ENCODE measurements around the gene TEK.
"Not testable (repeated sequence)": the region's sequence is repeated elsewhere in the genome, so short reads cannot be mapped to it uniquely, and the experiment has no call there.

The TEK gene

DNA sequence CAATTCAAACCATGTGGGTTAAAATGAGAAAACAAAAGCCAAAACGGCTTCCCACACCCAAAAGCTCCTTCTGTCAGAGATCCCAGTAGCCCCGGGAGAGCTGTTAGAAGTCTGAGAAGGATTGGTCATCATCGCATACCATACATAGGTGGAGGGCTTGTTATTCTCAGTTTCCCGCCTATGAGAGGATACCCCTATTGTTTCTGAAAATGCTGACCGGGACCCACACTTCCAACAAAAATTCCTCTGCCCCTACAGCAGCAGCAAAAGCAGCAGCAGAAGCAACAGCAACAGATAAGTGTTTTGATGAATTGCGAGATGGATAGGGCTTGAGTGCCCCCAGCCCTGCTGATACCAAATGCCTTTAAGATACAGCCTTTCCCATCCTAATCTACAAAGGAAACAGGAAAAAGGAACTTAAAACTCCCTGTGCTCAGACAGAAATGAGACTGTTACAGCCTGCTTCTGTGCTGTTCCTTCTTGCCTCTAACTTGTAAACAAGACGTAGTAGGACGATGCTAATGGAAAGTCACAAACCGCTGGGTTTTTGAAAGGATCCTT is at the start of gene TEK:
TSS of gene TEK (plus strand) at position 245 of the 561 bp plus-strand sequence. CDS start 366 bp downstream, outside the sequence.
- no peak for DNase-seq (ENCODE audit: low spot score)

DNA sequence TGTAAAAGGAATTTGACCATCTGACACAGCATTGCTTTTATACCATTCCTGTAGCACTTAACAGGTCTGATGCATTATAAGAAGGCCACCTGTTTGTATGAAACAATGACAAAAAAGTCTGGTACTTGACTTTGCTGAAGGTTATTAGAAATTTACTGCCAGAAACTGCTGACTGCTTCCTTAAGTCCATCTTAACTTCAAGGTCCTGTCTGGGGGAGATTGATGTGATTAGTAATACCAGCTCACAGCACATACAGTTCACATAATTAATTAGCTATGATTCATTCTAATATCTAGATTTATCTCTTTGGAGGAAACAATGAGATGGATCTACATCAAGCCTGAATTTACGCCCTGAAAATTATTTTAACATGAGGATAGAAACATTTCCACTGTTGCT is 49.6 kb upstream of the TEK start:
- no peak for DNase-seq (ENCODE audit: low spot score)

DNA sequence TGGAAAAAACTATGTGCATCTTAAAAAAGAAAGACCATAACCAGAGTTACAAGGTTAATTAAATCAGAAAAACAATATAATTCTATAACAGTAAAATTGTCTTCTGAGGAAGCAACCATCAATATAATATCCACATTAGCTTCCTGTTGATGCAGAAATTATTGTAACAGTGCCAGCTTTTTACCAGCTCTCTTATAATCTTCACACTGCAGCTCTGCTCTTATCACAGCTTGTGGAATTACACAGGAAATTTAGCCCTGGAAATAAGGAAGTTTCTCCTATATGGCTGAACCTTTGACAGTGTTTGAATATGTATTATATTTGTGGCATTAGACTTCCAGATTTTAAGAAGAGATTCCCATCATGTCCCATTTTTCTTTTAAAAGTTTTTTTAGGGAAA is 49.1 kb upstream of the TEK start:
- DNase-seq (ENCODE audit: low spot score) = no peak

DNA sequence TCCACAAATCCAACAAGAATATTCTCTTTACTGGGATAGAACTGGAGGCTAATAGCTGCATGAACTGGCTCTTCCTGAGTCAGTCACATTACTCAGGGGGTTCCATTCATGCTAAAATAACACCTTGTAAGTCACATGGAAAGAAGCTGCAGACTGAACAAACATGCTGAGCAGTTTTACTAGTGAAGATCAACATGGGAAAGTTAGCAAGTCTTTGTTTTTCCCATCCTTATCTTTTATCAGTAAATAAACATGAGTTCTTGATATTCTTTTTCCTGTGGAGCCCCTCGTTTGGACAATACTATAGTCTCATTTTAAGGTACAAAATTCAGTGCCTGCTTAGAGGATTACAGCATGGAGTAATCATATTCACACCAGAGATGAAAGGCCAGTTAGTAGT is 43.7 kb upstream of the TEK start:
- DNase-seq (ENCODE audit: low spot score) = peak; percentile 10

DNA sequence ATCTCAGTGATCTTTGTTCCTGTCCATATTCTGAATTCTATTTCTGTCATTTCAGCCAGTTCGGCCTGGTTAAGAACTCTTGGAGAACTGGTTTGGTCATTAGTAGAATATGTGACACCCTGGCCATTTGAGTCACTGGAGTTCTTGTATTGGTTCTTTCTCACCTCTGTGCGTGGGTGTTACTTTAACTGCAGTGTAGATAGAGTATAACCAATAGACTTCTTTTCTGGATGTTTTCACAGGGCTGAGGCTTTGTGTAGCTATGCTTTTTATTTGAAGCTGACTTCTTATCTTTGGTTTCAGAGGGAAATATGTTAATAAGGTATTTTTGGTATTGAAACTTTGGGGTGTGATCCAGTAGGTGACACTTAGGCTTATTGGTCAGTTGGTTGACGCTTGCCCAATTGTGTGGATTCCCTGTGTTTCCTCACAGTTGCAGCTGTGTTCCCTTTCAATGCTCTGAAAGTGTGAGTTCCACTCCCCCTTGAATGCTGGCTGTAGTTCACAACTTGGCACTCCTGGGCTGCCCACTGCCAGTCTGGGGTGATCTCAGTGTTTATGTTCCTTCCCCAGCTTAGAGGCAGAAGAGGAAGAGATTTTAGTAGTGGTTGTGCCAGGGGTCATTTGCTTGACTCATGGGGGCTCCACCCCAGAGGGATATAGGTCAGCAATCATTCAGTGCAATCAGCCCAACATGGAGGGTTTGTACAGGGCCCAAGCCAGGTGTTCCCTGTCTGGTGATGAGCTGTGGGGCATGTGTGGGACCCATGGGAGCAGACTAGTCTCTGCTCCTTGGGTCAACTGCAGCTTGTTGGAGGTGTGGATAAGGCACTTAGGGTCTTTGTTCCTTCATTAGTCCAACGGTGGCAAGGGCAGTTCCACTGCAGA is 34.9 kb upstream of the TEK start:
- no peak for DNase-seq (ENCODE audit: low spot score)

DNA sequence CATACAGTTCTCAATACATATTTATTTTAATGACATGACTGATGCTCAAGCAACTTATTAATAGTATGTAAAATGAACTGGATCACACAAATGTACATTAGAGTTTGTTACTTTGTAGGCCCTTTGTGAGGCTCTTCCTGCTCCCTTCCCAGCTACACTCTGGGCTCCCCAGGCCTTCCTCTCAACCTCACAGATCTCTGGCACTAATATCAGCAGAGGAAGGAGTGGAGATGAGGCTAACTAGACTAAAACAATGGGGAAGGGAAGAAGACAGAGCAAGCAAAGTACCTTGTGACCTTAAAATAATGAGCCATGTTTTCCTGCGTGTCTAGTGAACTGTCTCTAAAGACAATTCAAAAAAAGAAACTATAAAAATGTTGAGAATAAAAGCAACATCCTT is 30.3 kb upstream of the TEK start:
- DNase-seq (ENCODE audit: low spot score) = no peak

DNA sequence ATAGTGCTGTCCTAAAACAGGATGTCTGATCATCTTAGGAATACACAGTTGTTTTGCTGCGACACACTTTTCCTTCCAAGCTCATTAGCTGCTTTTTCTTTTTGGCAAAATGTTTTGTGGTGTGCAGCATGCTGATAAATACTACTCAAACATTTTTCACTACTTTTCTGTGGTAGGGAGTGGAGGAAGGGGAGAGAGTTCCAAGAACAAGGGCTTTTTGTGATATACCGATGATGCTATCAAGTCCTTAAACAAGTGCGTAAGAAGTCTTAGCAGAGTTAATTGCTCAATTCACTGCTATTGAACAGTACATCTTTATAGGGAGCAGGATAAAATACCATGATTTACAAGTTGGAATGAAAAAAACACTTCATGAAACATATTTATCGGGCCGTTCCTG is 23.6 kb upstream of the TEK start:
- no peak for DNase-seq (ENCODE audit: low spot score)

DNA sequence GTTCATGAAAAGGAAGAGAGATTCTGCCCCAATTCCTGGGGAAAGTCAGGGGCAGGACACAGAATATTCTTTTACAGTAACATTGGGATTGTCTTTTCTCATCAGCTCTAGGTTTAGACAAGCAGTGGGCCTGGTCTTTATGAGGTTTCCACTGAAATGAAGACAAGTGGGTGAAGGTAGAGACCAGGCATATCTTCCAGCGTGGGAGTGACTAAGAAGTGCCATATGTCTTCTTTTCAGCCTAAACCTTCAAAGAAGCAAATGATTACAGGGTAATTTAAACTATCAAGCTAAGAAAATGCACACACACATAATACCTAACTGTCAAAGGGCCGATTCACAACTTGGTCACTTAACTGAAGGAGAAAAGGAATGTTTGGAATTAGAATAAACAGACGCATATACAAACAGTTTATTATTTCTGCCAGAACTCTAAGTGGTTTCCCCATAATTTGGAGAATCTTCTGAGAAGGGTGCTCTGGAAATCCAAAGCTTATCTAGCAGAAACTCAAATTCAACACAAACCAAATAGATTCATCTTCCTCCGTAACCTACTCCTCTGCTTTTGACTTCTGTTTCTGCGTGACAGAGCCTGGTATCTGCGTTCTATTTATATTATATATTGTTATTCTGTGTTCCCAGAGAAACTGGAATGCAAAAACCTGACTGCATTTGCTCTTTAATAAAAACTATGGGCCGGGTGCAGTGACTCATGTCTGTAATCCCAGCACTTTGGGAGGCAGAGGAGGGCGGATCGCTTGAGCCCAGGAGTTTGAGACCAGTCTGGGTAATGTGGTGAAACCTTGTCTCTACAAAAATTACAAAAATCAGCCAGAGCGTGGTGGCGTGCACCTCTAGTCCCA is 22.0 kb upstream of the TEK start:
- DNase-seq (ENCODE audit: low spot score) = no peak

DNA sequence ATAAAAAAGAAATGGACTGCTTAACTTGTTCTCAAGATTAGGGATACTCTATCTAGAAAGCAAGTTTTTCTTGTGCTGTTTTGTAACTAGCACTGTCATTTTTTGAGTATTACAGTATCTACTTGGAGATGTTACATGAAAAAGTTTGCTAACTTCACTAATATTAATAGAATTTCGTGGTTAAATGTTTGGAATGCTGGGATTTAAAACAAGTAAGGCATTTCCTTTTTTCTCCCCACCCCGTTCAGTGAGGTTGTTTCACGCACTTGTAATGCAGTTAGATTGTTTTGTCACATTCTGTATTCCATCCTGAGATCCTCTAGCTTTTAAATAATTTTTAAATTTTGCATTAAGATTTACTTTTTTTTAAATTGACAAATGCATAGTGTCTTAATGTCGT is 20.0 kb upstream of the TEK start:
- no peak for DNase-seq (ENCODE audit: low spot score)

DNA sequence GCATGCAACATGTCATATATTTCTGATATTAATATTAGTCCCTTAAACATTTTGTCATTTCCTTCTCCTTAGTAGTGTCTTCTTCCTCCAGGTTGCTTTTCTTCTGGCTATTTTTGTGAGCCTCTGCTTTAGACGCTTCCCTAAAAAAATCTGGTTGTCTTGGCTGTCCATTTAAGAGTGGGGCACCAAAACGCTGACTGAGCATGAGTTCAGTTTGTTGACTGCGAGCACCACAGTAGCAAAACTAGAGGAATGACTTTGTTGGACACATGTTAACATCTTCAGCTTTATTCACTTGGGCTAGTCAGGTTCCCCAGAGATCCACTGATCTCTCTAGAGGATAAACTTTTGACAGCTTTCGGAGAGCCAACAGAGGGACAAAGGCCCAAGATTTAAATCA is 19.3 kb upstream of the TEK start:
- no peak for DNase-seq (ENCODE audit: low spot score)

DNA sequence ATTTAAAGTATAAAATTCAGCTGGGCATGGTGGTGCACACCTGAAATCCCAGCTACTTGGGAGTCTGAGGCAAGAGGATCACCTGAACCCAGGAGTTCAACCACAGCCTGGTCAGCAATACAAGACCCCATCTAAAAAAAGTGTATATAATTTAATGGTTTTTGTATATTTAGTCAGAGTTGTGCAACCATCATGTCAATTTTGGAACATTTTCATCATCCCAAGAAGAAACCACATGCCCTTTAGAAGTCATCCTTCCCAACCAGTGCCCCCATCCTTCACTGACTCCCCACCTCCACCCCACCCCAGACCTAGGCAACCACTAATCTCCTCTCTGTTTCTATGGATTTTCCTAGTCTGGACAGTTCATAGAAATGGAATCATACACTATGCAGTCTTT is 18.8 kb upstream of the TEK start:
- DNase-seq (ENCODE audit: low spot score) = no peak

DNA sequence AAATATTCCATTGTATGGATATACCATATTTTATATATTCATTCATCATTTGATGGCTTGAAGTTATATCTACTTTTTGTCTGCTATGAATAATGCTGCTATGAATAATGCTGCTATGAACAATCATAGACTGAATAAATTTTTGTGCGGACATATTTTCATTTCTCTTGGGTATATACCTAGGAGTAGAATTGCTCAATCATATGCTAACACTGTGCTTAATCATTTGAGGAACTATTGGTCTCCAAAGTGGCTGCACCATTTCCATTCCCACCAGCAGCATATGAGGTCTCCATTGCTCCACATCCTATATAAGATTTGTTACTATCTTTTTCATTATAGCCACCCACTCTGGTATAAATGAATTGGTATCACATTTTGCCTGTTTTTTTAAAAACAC is 18.3 kb upstream of the TEK start:
- DNase-seq (ENCODE audit: low spot score) = no peak

DNA sequence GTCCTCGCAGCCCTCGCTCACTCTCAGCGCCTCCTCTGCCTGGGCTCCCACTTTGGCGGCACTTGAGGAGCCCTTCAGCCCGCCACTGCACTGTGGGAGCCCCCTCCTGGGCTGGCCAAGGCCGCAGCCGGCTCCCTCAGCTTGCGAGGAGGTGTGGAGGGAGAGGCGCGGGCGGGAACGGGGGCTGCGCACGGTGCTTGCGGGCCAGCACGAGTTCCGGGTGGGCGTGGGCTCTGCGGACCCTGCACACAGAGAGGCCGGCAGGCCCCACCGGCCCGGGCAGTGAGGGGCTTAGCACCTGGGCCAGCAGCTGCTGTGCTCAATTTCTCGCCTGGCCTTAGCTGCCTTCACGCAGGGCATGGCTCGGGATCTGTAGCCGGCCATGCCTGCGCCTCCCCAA is 16.5 kb upstream of the TEK start:
- DNase-seq (ENCODE audit: low spot score) = not testable (repeated sequence)

DNA sequence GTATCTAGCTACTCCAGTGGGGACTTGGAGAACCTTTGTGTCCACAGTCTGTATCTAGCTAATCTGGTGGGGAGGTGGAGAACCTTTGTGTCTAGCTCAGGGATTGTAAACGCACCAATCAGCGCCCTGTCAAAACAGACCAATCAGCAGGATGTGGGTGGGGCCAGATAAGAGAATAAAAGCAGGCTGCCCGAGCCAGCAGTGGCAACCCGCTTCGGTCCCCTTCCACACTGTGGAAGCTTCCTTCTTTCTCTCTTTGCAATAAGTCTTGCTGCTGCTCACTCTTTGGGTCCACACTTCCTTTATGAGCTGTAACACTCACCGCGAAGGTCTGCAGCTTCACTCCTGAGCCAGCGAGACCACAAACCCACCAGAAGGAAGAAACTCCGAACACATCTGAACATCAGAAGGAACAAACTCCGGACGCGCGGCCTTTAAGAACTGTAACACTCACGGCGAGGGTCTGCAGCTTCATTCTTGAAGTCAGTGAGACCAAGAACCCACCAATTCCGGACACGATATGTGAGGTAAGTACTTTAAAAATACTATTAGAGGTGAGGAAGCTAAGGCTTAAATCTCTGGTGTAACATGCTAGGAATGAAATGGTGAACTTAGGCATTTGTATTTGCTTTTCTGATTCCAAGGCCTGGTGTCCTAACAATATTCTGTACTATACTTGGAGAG is 15.5 kb upstream of the TEK start:
- not testable (repeated sequence) for DNase-seq (ENCODE audit: low spot score)

DNA sequence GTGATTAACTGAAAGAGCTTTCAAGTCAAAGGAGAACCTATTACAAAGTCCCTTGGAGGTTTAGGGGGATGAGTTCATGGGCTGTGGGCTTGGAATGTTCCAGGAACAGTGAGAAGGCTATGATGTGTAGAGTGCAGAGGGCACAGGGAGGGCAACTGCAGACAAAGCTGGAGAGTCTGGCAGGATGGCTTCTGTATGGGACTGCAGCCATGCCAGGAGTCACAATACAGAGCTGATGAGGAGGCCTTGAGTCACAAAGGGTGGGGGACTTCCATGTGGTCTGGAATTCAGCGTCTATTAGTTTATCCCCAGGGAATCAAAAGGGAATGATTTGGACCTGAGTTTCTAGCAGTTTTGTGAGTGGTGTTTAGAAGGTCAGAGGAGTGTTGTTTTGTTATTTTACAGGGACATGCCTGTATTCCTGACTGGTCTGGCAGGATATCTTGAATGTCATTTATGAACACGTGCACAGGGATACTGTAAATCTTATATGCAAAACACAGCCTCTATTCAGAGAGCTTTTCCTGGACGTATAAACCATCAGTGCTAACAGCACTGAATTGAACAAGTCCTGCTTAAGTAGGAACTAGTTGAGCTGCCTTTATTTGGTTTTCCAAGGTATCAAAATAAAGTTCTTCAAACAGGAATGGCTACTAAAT is 14.3 kb upstream of the TEK start:
- no peak for DNase-seq (ENCODE audit: low spot score)

DNA sequence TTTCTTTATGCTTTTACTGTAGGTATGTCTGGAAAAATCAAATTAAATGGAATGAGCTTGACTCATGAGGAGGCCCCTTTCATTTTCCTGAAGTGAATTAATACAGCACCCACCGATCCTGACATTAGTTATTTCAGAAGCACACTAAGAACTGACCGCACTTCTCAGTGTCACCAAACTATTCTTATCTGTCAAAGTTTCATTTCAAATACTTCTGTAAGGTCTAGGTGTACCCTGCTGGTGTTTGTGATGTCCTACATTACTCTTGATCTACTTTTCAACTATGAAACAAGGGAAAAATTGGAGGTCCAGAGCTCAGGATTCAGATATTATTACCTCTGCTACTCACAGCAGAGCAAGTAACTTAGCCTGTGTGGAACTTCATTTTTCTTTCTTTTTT is 1.8 kb upstream of the TEK start:
- DNase-seq (ENCODE audit: low spot score) = no peak

DNA sequence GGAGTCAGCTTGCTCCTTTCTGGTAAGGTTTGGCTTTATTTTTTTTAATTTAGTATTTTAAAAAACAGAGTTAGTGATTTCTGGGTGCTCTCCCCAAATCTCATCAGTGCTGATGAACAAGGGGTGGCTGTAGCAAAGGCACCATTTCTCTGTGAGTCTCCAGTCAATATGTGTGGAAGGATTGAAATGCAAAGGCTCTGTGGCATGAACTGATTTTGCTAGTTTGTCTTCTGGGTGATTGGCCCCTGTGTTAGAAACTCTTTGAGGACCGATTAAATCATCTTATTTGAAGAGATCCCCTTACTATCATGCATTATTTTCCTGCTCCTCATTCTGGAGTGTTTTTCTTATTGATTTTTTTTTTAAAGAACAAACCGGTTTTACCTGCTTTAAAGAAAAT is 596 bp downstream of the TEK start:
- DNase-seq (ENCODE audit: low spot score) = no peak

DNA sequence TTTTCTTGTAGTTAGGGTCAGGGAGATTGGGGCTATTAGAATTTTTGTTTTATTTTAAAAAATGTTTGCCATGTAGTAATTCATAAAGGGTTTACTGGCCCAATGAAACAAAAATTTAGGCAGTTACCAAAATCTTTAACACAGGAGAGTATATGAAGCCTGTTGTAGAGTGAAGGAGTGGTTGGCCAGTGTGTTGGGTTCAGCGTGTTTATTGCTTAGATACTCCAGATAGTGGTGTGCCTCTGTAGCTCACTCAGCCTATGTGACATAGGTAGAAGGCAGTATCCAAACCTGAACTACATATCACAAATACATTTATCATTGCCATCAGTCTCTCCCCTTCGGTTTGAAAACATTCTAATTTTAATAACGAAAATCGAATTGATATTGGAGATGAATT is 1.2 kb downstream of the TEK start:
- DNase-seq (ENCODE audit: low spot score) = no peak

DNA sequence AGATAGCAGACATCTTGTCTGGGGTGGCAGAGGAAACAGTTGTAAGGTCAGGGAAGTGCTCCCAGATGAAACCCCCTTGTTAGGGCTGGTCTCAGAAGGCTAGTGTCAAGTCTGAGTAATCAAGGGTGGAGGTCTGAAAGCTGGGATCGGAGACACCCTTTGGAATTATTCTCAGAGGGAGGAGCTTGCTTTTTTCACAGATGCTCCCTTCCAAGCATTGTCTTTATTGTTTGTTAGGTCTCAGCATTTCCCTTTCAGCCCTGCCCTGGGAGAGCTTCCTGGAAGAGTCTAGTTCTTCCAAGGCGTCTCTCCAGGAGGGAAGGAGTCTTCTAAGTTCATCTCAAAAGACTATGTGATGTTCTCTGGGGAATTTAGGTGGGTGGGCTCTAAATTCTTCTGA is 3.2 kb downstream of the TEK start:
- DNase-seq (ENCODE audit: low spot score) = no peak

DNA sequence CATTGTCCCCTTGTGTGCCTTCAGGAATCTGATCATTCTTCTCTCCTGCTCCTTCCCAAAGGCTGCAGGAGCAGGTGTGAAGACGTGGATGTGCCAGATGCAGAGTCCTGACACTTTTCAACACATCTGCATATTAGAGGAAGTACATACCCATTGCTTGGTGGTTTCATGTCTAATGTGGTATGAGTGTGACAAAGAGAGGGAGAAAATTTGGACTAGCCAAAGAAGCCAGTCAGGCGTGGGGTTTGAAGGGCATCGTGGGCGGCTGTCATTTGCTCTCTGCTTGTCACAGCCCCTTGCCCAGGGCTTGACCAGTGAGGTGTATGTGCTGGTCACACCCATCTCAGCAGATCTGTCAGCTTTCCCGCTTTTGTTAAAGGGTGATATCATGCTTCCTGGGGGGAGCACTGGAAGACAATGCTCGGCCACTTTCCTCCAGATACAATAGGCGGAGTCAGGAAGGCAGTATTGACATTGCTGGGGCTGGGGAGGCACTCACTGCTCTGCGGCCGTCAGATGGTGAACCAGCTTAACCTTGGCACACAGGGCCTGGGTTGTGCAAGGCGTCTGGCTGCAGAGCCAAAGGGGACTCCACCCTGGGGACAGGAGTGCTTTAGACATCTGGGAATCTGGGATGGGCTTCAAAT is 8.6 kb downstream of the TEK start:
- DNase-seq (ENCODE audit: low spot score) = no peak

DNA sequence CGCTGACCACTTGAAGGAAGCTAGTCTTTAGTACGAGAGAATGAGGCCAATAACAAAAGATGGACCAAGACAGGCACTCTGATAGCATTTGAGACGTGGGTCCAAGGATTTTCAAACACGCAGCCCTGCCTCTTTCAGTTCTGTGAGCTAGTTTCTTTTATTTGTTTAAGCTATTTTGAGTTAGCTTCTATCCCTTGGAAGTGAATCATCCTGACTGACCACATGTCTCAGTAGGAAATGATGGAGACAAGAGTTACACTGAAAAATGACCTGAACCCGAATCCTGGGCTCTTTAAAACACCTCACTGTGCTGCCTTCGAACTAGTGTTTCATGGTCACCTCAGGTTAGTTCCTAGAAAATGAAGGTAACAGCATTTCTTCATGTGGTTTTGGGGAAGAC is 9.9 kb downstream of the TEK start:
- DNase-seq (ENCODE audit: low spot score) = no peak
